Spleen (tissue), 11 donors: ENCODE results near the gene SPATA12. TPM values are rescaled to one million over a fixed set of nuclear protein-coding genes. Genes with fewer than 3 reads are reported as not detected.
"Not testable (repeated sequence)": the region's sequence is repeated elsewhere in the genome, so short reads cannot be mapped to it uniquely, and the experiment has no call there.

ENCODE experiments used
- DNase-seq: peaks from one replicate; pipeline ENCODE4 v3.0.0-alpha.2; 2020
- H3K27ac ChIP-seq, 8 donors: fragments of 200-600 bp; sonication (generic) in 7 of 8; 1 replicate in 4 of 8; 2 replicates in 4 of 8; pipeline versions ENCODE4 v1.5.0 to v1.8.0; 2016 to 2021; ENCODE audit warnings: inconsistent platforms in 4 of 8, mild to moderate bottlenecking in 4 of 8, moderate library complexity in 1 of 8
- H3K27me3 ChIP-seq, 7 donors: fragments of 200-600 bp; sonication (generic) in 6 of 7; replicated peaks in 1 of 7; 1 replicate in 4 of 7; 2 replicates in 3 of 7; pipeline versions ENCODE4 v1.5.0 to v1.8.0; 2016 to 2021; ENCODE audit warnings: inconsistent platforms in 3 of 7, mild to moderate bottlenecking in 1 of 7
- H3K36me3 ChIP-seq, 6 donors: fragments of 200-600 bp; sonication (generic) in 5 of 6; 1 replicate in 4 of 6; 2 replicates in 2 of 6; pipeline versions ENCODE4 v1.5.0 to v1.8.0; 2016 to 2021; ENCODE audit warnings: inconsistent platforms in 2 of 6
- H3K4me1 ChIP-seq, 6 donors: fragments of 200-600 bp; sonication (generic) in 5 of 6; 1 replicate in 3 of 6; 2 replicates in 3 of 6; pipeline versions ENCODE4 v1.5.0 to v1.8.0; 2016 to 2021; ENCODE audit warnings: inconsistent platforms in 3 of 6
- H3K4me3 ChIP-seq, 8 donors: fragments of 200-600 bp; sonication (generic) in 7 of 8; 1 replicate in 4 of 8; 2 replicates in 4 of 8; pipeline versions ENCODE4 v1.5.0 to v1.8.0; 2016 to 2021; ENCODE audit warnings: inconsistent platforms in 4 of 8, mild to moderate bottlenecking in 4 of 8, moderate library complexity in 2 of 8
- H3K9me3 ChIP-seq, 8 donors: fragments of 200-600 bp; sonication (generic) in 7 of 8; 1 replicate in 4 of 8; 2 replicates in 4 of 8; pipeline versions ENCODE4 v1.5.0 to v1.8.0; 2016 to 2021; ENCODE audit warnings: inconsistent platforms in 4 of 8
- POLR2A ChIP-seq, 3 donors: fragments of 450-650 bp; IDR thresholded peaks; one replicate each; pipeline ENCODE4 v1.5.1; 2017; ENCODE audit warnings: antibody characterized with exemption in 3 of 3, mild to moderate bottlenecking in 1 of 3
- POLR2AphosphoS5 ChIP-seq, 3 donors: sonication (generic); formaldehyde crosslinking; IDR thresholded peaks; one replicate each; pipeline ENCODE4 v1.5.1; 2017; ENCODE audit warnings: antibody characterized with exemption in 3 of 3
- WGBS, 5 donors: extraction: QIAGEN DNeasy Blood & Tissue Kit in 3 of 5; methylation state at CpG; one replicate each; pipeline versions ENCODE4 v1.1.5 to v1.1.7; 2013 to 2018; 5-methylcytosine and 5-hydroxymethylcytosine counted together
- intact Hi-C: fragments of 100-400 bp; cut with DNase I; formaldehyde crosslinking; loops from one replicate; pipeline ENCODE4 v1.15.0; 2023; ENCODE audit warnings: low total_unique reads
- polyA plus RNA-seq, 3 donors: library from polyadenylated mRNA; stranded (reverse); fragments of 200-250 nt; gene quantifications; one replicate each; pipeline ENCODE4 v1.2.1, GENCODE V29; 2013
- total RNA-seq, 7 donors: library from RNA; depleted of rRNA in 3 of 7; stranded (reverse); fragments of >200 nt in 3 of 7; fragmentation: NEBNext Ultra II Directional in 4 of 7; extraction: Animal tissue kit (Norgen Biotek cat#: 25700) in 4 of 7; gene quantifications; one replicate each; pipeline versions ENCODE4 v1.1.0 to v1.2.1, GENCODE V29; 2016 to 2021
- TF ChIP-seq, protein P1 (sequence below), 11 experiments: fragments of 200-600 bp in 7 of 11; fragments of 450-650 bp in 4 of 11; sonication (generic) in 4 of 11; IDR thresholded peaks in 8 of 11; conservative IDR thresholded peaks in 3 of 11; 1 replicate in 7 of 11; 2 replicates in 4 of 11; pipeline versions ENCODE4 v1.4.0 to v1.8.0; 2016 to 2021; ENCODE audit warnings: antibody characterized with exemption in 11 of 11, inconsistent platforms in 4 of 11, mild to moderate bottlenecking in 1 of 11
- donor health status: healthy with polysubstance abuse.
- donor health status: DM: no; HTN: no; CAD: no; lungs with moderate emphysema.
- donor health status: DM: no; HTN: no; CAD: no.
- donor health status: Bipolar disorder and iron deficiency.
- donor health status: healthy.
- donor health status: DM: no; HTN: no; CAD: no.
- donor health status: DM: yes; HTN: yes; CAD: no.

The SPATA12 gene
- total and polyA plus RNA-seq, 10 donors, result 0.13 to 0.34 (median 0.16) TPM; not detected in 5

DNA sequence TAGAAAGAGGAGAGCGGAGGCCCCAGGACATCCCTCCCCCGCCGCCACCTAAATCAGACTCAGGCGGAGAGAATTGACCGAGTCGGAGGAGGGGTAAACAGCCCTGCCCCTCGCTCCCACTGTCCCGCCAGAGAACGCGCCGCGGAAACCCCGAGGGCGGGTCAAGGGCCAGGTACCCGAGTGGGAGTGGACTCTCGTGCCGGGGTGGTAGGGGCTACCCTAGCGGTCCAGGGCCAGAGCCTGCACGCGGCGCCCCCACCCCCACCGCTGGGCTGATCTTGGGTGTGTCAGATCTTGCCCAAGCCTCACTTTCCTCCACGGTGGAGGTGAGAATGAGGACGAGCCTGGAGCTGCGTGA lies 19.0 kb downstream of the SPATA12 start:
- peaks cover 0 to 59% (median 35%) of the 10 kb centered on the region in 7 donors for H3K27me3 ChIP-seq
- intact Hi-C loops, result no loop called here
- TF ChIP-seq, protein P1, sequence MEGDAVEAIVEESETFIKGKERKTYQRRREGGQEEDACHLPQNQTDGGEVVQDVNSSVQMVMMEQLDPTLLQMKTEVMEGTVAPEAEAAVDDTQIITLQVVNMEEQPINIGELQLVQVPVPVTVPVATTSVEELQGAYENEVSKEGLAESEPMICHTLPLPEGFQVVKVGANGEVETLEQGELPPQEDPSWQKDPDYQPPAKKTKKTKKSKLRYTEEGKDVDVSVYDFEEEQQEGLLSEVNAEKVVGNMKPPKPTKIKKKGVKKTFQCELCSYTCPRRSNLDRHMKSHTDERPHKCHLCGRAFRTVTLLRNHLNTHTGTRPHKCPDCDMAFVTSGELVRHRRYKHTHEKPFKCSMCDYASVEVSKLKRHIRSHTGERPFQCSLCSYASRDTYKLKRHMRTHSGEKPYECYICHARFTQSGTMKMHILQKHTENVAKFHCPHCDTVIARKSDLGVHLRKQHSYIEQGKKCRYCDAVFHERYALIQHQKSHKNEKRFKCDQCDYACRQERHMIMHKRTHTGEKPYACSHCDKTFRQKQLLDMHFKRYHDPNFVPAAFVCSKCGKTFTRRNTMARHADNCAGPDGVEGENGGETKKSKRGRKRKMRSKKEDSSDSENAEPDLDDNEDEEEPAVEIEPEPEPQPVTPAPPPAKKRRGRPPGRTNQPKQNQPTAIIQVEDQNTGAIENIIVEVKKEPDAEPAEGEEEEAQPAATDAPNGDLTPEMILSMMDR (IDR thresholded peaks at IDR 0.05 in 8 of 11, conservative IDR thresholded peaks at IDR 0.05 in 3 of 11), result no peak
- TF ChIP-seq POLR2AphosphoS5 (IDR thresholded peaks at IDR 0.05), result no peak
- TF ChIP-seq POLR2A (IDR thresholded peaks at IDR 0.05), result no peak
- peak overlapping the region in 7 of 8 donors; percentile 45 to 74 (median 58) for H3K4me3 ChIP-seq
- DNase-seq, result peak; percentile 76
- peaks cover 3 to 22% (median 18%) of the 10 kb centered on the region in 6 donors for H3K4me1 ChIP-seq
- no peaks in the 10 kb centered on the region for H3K9me3 ChIP-seq
- H3K36me3 ChIP-seq, result no peaks in the 10 kb centered on the region
- WGBS, 5 donors, result 12 to 24% (median 21%) methylated on average over 19 to 25 of the region's 25 CpGs
- H3K27ac ChIP-seq, result no peak overlapping the region

- Histone ChIP-seq H3K9me3 (no peaks in the 10 kb centered on the region), H3K27me3 (peaks cover 0 to 52% (median 35%) of the 10 kb centered on the region in 7 donors), H3K36me3 (no peaks in the 10 kb centered on the region), H3K4me1 (peaks cover 3 to 22% (median 18%) of the 10 kb centered on the region in 6 donors), H3K4me3 (no peak overlapping the region), H3K27ac (no peak overlapping the region)
- intact Hi-C loops, result no loop called here
- TF ChIP-seq POLR2AphosphoS5 (IDR thresholded peaks at IDR 0.05) (no peak), POLR2A (IDR thresholded peaks at IDR 0.05) (no peak)
- TF ChIP-seq, protein P1 (IDR thresholded peaks at IDR 0.05 in 8 of 11, conservative IDR thresholded peaks at IDR 0.05 in 3 of 11), result no peak
- DNase-seq, result no peak
- WGBS, 5 donors, result 93 to 100% (median 95%) methylated on average over 4 of the region's 4 CpGs
These were observed 19.7 kb downstream of the SPATA12 start for GRCh38 chr3:57080171-57080570.

- Histone ChIP-seq H3K4me1 (peaks cover 3 to 22% (median 18%) of the 10 kb centered on the region in 6 donors), H3K36me3 (no peaks in the 10 kb centered on the region), H3K4me3 (no peak overlapping the region), H3K27ac (no peak overlapping the region), H3K27me3 (peaks cover 0 to 42% (median 31%) of the 10 kb centered on the region in 7 donors), H3K9me3 (no peaks in the 10 kb centered on the region)
- intact Hi-C loops, result no loop called here
- 55 to 73% (median 68%) methylated on average over 3 of the region's 3 CpGs for WGBS, 5 donors
- no peak for DNase-seq
- TF ChIP-seq, protein P1 (IDR thresholded peaks at IDR 0.05 in 8 of 11, conservative IDR thresholded peaks at IDR 0.05 in 3 of 11), result no peak
- TF ChIP-seq POLR2A (IDR thresholded peaks at IDR 0.05) (no peak), POLR2AphosphoS5 (IDR thresholded peaks at IDR 0.05) (no peak)
These were observed 20.7 kb downstream of the SPATA12 start for GRCh38 chr3:57081173-57081572.

DNA sequence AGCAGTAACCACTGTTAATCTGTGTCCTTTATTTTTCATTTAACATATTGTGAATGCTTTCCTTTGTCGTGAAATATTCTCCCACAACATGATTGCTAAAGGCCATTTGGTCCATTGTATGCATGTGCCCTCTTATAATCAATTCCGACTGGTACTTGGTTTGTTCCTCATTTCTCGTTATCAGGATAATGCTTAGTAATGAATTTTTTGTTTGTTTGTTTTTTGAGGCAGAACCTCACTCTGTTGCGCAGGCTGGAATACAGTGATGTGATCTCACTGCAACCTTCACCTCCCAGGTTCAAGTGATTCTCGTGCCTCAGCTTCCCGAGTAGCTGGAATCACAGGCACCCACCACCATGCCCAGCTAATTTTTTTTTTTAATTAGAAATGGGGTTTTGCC lies 22.0 kb downstream of the SPATA12 start:
- Histone ChIP-seq H3K27ac (no peak overlapping the region), H3K4me3 (no peak overlapping the region), H3K9me3 (no peaks in the 10 kb centered on the region), H3K27me3 (peaks cover 0 to 29% (median 19%) of the 10 kb centered on the region in 7 donors), H3K4me1 (peaks cover 3 to 22% (median 18%) of the 10 kb centered on the region in 6 donors), H3K36me3 (no peaks in the 10 kb centered on the region)
- DNase-seq, result no peak
- intact Hi-C loops, result no loop called here
- WGBS, 5 donors, result 82 to 92% (median 89%) methylated on average over 6 of the region's 6 CpGs
- no peak for TF ChIP-seq POLR2AphosphoS5 (IDR thresholded peaks at IDR 0.05)
- TF ChIP-seq POLR2A (IDR thresholded peaks at IDR 0.05), result no peak
- TF ChIP-seq, protein P1 (IDR thresholded peaks at IDR 0.05 in 8 of 11, conservative IDR thresholded peaks at IDR 0.05 in 3 of 11), result no peak

DNA sequence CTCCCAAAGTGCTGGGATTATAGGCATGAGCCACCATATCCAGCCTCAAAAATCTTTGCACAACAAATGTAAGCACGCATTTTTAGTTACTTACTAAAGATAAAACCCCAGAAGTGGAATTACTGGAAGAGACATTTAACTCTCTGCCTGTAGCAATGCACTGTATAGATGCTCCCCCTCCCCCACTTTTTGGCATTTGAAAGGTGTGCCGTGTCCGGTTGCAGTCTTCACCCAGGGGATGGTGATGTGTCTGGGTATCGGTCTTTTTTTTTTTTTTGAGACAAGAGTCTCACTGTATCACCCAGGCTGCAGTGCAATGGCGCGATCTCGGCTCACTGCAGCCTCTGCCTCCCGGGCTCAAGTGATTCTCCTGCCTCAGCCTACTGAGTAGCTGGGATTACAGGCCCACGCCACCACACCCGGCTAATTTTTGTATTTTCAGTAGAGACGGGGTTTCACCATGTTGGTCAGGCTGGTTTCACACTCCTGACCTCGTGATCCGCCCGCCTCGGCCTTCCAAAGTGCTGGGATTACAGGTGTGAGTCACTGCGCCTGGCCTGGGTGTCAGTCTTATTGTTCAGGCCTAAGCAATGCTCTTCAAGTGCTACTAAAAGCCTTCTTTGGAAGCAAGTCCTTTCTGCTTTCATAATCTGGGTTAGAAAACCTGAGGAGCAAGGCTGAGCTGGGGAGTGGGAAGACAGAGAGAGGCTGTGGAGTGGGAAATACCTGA lies 23.0 kb downstream of the SPATA12 start:
- H3K27ac ChIP-seq, intact Hi-C loops, H3K4me3 ChIP-seq, DNase-seq, H3K9me3 ChIP-seq, H3K36me3 ChIP-seq: not testable (repeated sequence)
- WGBS, 5 donors, result 90 to 96% (median 94%) methylated on average over 16 of the region's 16 CpGs
- H3K4me1 ChIP-seq, result peaks cover 3 to 12% (median 11%) of the 10 kb centered on the region in 6 donors
- H3K27me3 ChIP-seq, result peaks cover 0 to 20% (median 10%) of the 10 kb centered on the region in 7 donors
